ENCODE measurements around the gene HIPK3.

The HIPK3 gene

DNA sequence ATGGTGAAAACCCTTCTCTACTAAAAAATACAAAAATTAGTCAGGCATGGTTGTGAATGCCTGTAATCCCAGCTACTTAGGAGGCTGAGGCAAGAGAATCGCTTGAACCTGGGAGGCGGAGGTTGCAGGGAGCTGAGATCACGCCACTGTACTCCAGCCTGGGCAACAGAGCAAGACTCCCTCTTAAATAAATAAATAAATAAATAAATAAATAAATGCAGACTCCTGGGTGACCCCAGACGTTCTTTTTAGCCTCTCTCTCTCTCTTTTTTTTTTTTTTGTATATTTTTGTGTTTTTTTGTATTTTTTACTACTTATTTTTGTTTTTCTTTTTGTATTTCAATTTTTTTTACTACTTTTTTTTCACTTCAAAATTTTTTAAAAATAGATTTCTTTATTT is 111.3 kb downstream of the HIPK3 start (continued):
- TF ChIP-seq ZNF266 (tag by site-specific recombination; IDR thresholded peaks at IDR 0.05; ENCODE audit: low read depth) (0 out of 2 replicates have a peak, but pooled peaks have one; percentile 24), ZBTB11 (tag by site-specific recombination; conservative IDR thresholded peaks at IDR 0.05; ENCODE audit: low read depth) (peak; percentile 48; the same call in 1 of the 2 replicates), ZNF560 (tag by site-specific recombination; IDR thresholded peaks at IDR 0.05; ENCODE audit: borderline replicate concordance) (peak; percentile 15; the same call in 1 of the 2 replicates), ZNF555 (tag by site-specific recombination; conservative IDR thresholded peaks at IDR 0.05) (peak; percentile 39)

DNA sequence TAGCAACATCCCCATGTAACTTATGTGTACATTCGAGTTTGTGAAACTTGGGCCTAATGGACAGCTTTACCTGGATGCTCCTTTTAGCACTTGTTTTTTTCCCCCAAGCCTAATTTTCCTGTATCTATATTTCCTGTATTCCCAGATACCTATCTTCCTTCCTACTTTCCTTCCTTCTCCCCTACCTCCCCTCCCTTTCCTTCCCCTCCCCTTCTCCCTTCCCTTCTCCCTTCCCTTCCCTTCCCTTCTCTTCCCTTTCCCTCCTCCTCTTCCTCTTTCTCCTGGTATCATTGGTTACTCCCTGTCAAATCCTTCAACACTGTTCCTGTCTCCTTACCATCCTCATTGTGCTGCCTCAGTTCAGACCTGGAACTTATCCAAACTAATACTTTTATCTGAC is 111.8 kb downstream of the HIPK3 start:
- ChIA-PET POLR2A (no interaction called here), CTCF (no interaction called here)
- no peaks in the 10 kb centered on the region for H3K9me3 ChIP-seq (ENCODE audit: control insufficient read depth, insufficient read depth, low read depth, low read length)
- no peak overlapping the region for H3K4me3 ChIP-seq (ENCODE audit: low read depth, low read length)
- H3K36me3 ChIP-seq (ENCODE audit: control insufficient read depth in 2 of 2, insufficient read depth in 1 of 2, low read length in 2 of 2): no peaks in the 10 kb centered on the region
- H3K27ac ChIP-seq (ENCODE audit: extremely low read depth, low read depth, low read length): no peak overlapping the region
- TF ChIP-seq PRDM1 (tag by site-specific recombination; IDR thresholded peaks at IDR 0.05) (peak; percentile 73), ZNF776 (tag by site-specific recombination; IDR thresholded peaks at IDR 0.05; ENCODE audit: borderline replicate concordance) (no peak)
- no peaks in the 10 kb centered on the region for H3K4me1 ChIP-seq (ENCODE audit: control insufficient read depth, insufficient read depth, low read length)

DNA sequence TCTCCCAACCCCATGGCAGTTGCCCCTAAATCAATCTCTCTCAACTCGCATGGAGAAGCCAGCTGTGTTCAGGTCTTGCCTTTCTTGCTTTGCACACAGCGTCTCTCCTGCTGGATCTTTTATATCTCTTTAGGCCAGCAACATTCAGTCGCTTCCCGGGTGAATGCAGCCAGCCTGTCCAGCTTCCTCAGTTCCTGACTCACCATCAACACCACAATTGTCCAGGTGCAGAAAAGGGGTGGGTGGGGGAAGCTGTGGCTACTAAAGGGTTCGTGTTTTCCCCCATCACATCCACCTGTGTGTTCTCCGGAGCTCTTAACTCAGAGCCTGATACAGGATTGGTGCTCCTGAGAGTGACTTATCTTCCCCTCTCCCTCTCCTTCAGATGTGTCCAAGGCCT is 116.5 kb downstream of the HIPK3 start:
- Histone ChIP-seq H3K27ac (ENCODE audit: extremely low read depth, low read depth, low read length) (no peak overlapping the region), H3K36me3 (ENCODE audit: control insufficient read depth in 2 of 2, insufficient read depth in 1 of 2, low read length in 2 of 2) (no peaks in the 10 kb centered on the region), H3K4me3 (ENCODE audit: low read depth, low read length) (no peak overlapping the region), H3K9me3 (ENCODE audit: control insufficient read depth, insufficient read depth, low read depth, low read length) (no peaks in the 10 kb centered on the region), H3K4me1 (ENCODE audit: control insufficient read depth, insufficient read depth, low read length) (peaks cover 2% of the 10 kb centered on the region; the same call in 1 of the 2 replicates)
- ChIA-PET CTCF (no interaction called here), POLR2A (no interaction called here)
- TF ChIP-seq YY2 (tag by site-specific recombination; IDR thresholded peaks at IDR 0.05): no peak
- TF ChIP-seq SCRT2 (tag by site-specific recombination; IDR thresholded peaks at IDR 0.05): no peak
- no peak for TF ChIP-seq ZNF561 (tag by site-specific recombination; IDR thresholded peaks at IDR 0.05; ENCODE audit: borderline replicate concordance)
- TF ChIP-seq SETDB1 (IDR thresholded peaks at IDR 0.05; ENCODE audit: insufficient read length, low read length): no peak
- no peak for TF ChIP-seq ZNF707 (tag by site-specific recombination; IDR thresholded peaks at IDR 0.05)
- TF ChIP-seq, protein P1, sequence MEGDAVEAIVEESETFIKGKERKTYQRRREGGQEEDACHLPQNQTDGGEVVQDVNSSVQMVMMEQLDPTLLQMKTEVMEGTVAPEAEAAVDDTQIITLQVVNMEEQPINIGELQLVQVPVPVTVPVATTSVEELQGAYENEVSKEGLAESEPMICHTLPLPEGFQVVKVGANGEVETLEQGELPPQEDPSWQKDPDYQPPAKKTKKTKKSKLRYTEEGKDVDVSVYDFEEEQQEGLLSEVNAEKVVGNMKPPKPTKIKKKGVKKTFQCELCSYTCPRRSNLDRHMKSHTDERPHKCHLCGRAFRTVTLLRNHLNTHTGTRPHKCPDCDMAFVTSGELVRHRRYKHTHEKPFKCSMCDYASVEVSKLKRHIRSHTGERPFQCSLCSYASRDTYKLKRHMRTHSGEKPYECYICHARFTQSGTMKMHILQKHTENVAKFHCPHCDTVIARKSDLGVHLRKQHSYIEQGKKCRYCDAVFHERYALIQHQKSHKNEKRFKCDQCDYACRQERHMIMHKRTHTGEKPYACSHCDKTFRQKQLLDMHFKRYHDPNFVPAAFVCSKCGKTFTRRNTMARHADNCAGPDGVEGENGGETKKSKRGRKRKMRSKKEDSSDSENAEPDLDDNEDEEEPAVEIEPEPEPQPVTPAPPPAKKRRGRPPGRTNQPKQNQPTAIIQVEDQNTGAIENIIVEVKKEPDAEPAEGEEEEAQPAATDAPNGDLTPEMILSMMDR (tag by site-specific recombination; IDR thresholded peaks at IDR 0.05): no peak
- TF ChIP-seq, protein P2, sequence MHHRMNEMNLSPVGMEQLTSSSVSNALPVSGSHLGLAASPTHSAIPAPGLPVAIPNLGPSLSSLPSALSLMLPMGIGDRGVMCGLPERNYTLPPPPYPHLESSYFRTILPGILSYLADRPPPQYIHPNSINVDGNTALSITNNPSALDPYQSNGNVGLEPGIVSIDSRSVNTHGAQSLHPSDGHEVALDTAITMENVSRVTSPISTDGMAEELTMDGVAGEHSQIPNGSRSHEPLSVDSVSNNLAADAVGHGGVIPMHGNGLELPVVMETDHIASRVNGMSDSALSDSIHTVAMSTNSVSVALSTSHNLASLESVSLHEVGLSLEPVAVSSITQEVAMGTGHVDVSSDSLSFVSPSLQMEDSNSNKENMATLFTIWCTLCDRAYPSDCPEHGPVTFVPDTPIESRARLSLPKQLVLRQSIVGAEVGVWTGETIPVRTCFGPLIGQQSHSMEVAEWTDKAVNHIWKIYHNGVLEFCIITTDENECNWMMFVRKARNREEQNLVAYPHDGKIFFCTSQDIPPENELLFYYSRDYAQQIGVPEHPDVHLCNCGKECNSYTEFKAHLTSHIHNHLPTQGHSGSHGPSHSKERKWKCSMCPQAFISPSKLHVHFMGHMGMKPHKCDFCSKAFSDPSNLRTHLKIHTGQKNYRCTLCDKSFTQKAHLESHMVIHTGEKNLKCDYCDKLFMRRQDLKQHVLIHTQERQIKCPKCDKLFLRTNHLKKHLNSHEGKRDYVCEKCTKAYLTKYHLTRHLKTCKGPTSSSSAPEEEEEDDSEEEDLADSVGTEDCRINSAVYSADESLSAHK (tag by site-specific recombination; IDR thresholded peaks at IDR 0.05): no peak
- no peak for TF ChIP-seq ZNF184 (tag by site-specific recombination; IDR thresholded peaks at IDR 0.05)
- no peak for TF ChIP-seq GFI1B (tag by site-specific recombination; IDR thresholded peaks at IDR 0.05)
- TF ChIP-seq, protein P3, sequence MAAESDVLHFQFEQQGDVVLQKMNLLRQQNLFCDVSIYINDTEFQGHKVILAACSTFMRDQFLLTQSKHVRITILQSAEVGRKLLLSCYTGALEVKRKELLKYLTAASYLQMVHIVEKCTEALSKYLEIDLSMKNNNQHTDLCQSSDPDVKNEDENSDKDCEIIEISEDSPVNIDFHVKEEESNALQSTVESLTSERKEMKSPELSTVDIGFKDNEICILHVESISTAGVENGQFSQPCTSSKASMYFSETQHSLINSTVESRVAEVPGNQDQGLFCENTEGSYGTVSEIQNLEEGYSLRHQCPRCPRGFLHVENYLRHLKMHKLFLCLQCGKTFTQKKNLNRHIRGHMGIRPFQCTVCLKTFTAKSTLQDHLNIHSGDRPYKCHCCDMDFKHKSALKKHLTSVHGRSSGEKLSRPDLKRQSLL (tag by site-specific recombination; IDR thresholded peaks at IDR 0.05): no peak
- TF ChIP-seq ZNF629 (tag by site-specific recombination; IDR thresholded peaks at IDR 0.05): no peak
- TF ChIP-seq ZNF175 (tag by site-specific recombination; IDR thresholded peaks at IDR 0.05): no peak
- no peak for TF ChIP-seq ZNF354C (tag by site-specific recombination; IDR thresholded peaks at IDR 0.05; ENCODE audit: borderline replicate concordance, low read depth)
- TF ChIP-seq ZNF311 (tag by site-specific recombination; IDR thresholded peaks at IDR 0.05; ENCODE audit: borderline replicate concordance): no peak
- TF ChIP-seq ZNF423 (tag by site-specific recombination; IDR thresholded peaks at IDR 0.05): no peak
- TF ChIP-seq ZNF677 (tag by site-specific recombination; IDR thresholded peaks at IDR 0.05): no peak
- no peak for TF ChIP-seq ZNF48 (tag by site-specific recombination; IDR thresholded peaks at IDR 0.05)
- no peak for TF ChIP-seq BCL11A (tag by site-specific recombination; IDR thresholded peaks at IDR 0.05; ENCODE audit: low read depth)
- TF ChIP-seq BCL11B (tag by site-specific recombination; IDR thresholded peaks at IDR 0.05; ENCODE audit: low read depth): no peak
- TF ChIP-seq ZNF654 (tag by site-specific recombination; IDR thresholded peaks at IDR 0.05; ENCODE audit: low read depth): no peak
